NCI-H2196 (cell line): ENCODE data around the gene PCDHB10.
"Not testable (repeated sequence)": the region's sequence is repeated elsewhere in the genome, so short reads cannot be mapped to it uniquely, and the experiment has no call there.

Experiments used
- DNase-seq: peaks from one replicate; lab custom pipeline; 2025; ENCODE audit not compliant: unreplicated experiment; lab: John Stamatoyannopoulos, UW

Gene PCDHB10

GRCh38 chr5:141192110-141192725, at the start of gene PCDHB10:
TSS of gene PCDHB10 (plus strand) at chr5:141192353. CDS start at chr5:141192553, 200 bp downstream.
- no peak for DNase-seq

GRCh38 chr5:141149812-141150211, 42.3 kb upstream of the PCDHB10 start, which contains the start of gene PCDHB6:
TSS of gene PCDHB6 (plus strand) at chr5:141150057. CDS start at chr5:141150258, 201 bp downstream.
- no peak for DNase-seq

GRCh38 chr5:141150224-141150992, 41.7 kb upstream of the PCDHB10 start:
- no peak for DNase-seq

- DNase-seq: no peak
Measured at GRCh38 chr5:141150993-141151325, 41.2 kb upstream of the PCDHB10 start.

GRCh38 chr5:141151632-141152031, 40.5 kb upstream of the PCDHB10 start:
- DNase-seq: not testable (repeated sequence)

GRCh38 chr5:141152096-141152495, 40.1 kb upstream of the PCDHB10 start:
- not testable (repeated sequence) for DNase-seq

GRCh38 chr5:141155540-141156374, 36.4 kb upstream of the PCDHB10 start:
- no peak for DNase-seq

- not testable (repeated sequence) for DNase-seq
Measured at GRCh38 chr5:141157356-141157755, 34.8 kb upstream of the PCDHB10 start.

GRCh38 chr5:141157901-141158300, 34.3 kb upstream of the PCDHB10 start:
- not testable (repeated sequence) for DNase-seq

- peak; percentile 42 for DNase-seq
Measured at GRCh38 chr5:141172381-141173204, 19.6 kb upstream of the PCDHB10 start, which contains the start of gene PCDHB7. TSS of gene PCDHB7 (plus strand) at chr5:141172644. CDS start at chr5:141172836, 192 bp downstream.

GRCh38 chr5:141174291-141175104, 17.7 kb upstream of the PCDHB10 start:
- not testable (repeated sequence) for DNase-seq

- no peak for DNase-seq
Measured at GRCh38 chr5:141175933-141176332, 16.2 kb upstream of the PCDHB10 start.

GRCh38 chr5:141177577-141178191, 14.5 kb upstream of the PCDHB10 start, which contains the start of gene PCDHB8:
TSS of gene PCDHB8 (plus strand) at chr5:141177790. CDS start at chr5:141178035, 245 bp downstream.
- peak; percentile 52 for DNase-seq

GRCh38 chr5:141179371-141179770, 12.8 kb upstream of the PCDHB10 start:
- DNase-seq: not testable (repeated sequence)

- not testable (repeated sequence) for DNase-seq
Measured at GRCh38 chr5:141179876-141180275, 12.3 kb upstream of the PCDHB10 start.

GRCh38 chr5:141180313-141180712, 11.8 kb upstream of the PCDHB10 start:
- no peak for DNase-seq

GRCh38 chr5:141182248-141182647, 9.9 kb upstream of the PCDHB10 start, which contains the start of gene PCDHB16:
TSS of gene PCDHB16 (plus strand) at chr5:141182387. CDS start at chr5:141182560, 173 bp downstream.
- DNase-seq: no peak

- DNase-seq: not testable (repeated sequence)
Measured at GRCh38 chr5:141184117-141184855, 7.9 kb upstream of the PCDHB10 start.
